MM.1S (cell line): ENCODE results near the gene SLC37A1.

Source experiments
- EZH2 ChIP-seq: fragments of 300-600 bp; sonication (generic); optimal IDR thresholded peaks from 2 replicates; pipeline ENCODE3; 2017; ENCODE audit warnings: low read depth, mild to moderate bottlenecking, antibody characterized with exemption, low read length, mixed read lengths
- TF ChIP-seq, protein P1 (sequence below): fragments of 300-600 bp; sonication (generic); IDR thresholded peaks from 2 replicates; pipeline ENCODE4 v1.5.1; 2016; ENCODE audit warnings: antibody characterized with exemption, low read length, mixed read lengths

DNA sequence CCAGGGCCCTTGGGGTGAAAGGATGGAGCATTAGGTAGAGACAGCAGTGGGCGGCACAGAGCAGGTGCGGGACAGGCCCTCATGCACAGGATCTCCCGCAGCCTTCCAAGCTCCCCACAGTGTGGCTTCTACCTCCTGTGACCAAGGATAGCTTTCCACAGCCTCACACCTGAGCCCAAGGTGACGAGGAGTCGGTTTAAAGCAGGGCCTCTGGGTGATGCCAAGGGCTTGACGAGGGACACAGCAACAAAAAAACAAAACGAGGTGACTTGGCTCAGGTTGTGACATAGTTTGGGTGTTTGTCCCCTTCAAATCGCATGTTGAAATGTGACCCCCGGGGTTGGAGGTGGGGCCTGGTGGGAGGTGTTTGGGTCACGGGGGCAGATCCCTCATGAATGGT lies 32.9 kb upstream of the SLC37A1 start:
- no peak for TF ChIP-seq EZH2
- TF ChIP-seq, protein P1, sequence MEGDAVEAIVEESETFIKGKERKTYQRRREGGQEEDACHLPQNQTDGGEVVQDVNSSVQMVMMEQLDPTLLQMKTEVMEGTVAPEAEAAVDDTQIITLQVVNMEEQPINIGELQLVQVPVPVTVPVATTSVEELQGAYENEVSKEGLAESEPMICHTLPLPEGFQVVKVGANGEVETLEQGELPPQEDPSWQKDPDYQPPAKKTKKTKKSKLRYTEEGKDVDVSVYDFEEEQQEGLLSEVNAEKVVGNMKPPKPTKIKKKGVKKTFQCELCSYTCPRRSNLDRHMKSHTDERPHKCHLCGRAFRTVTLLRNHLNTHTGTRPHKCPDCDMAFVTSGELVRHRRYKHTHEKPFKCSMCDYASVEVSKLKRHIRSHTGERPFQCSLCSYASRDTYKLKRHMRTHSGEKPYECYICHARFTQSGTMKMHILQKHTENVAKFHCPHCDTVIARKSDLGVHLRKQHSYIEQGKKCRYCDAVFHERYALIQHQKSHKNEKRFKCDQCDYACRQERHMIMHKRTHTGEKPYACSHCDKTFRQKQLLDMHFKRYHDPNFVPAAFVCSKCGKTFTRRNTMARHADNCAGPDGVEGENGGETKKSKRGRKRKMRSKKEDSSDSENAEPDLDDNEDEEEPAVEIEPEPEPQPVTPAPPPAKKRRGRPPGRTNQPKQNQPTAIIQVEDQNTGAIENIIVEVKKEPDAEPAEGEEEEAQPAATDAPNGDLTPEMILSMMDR: no peak
